Smooth muscle cell of the brain vasculature (primary cell): ENCODE results near the gene HRH1.
"Not testable (repeated sequence)": the region's sequence is repeated elsewhere in the genome, so short reads cannot be mapped to it uniquely, and the experiment has no call there.

Experiments
- DNase-seq: peaks from one replicate; pipeline ENCODE4 v3.0.0-alpha.2; 2012; ENCODE audit warnings: low read depth, low spot score

HRH1 gene

DNA sequence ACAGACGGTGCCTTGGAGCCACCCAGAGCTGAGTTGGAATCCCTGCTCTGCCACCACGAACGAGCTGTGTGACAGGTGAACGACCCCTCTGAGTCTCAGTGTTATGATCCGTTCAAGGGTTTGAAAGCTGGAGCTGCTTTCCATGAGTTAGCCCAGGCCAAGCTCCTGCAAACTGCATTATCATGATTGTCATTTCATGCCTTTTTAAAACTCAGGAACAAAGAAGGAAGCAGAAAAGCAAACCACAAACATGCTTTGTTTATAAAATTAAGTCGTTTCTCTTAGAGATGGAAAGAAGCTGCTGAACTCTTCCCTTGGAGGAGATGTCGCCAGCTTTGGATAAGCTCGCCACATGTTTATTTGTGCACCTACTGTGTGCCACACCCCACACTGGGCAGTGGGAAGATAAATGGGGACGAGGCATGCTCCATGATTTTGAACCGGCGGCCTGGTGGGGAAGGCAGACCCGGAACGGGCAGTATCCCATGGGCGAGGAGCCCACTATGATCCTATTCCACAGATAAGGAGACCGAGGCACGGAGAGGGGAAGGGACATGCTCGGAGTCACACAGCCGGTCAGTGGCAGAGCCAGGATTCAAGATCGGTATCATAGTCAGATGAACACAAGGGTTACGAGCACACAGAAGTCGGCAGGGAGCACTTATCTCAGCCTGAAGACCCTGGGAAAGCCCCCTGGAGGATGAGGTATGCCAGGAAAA is 15.9 kb downstream of the HRH1 start:
- no peak for DNase-seq

DNA sequence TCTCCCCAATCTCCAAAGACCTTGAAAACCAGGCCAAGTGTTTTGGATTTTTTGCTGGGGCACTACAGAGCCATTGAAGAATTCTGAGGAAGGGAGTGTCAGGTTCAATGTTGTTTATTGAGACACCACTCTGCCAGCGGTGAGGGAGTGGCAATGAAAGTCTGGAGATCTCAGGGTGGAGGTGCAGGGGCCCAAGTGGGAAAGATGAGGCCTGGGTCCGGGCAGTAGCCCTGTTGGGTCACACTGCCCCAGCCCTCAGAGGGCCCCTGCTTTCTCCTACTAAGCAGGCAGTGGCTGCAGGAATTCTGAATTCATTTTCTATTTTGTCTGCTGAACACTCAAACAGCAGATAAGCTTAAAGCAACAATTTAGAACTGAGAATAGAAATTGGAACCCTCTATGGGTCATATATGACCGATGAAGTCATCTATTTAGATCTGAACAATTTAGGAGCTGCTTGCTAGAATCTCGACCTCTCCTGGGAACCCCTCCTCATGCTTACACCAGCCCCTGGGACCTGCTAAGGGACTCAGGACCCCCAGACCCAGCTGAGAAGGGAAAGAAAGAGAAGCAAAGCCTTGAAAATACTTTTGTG is 17.9 kb downstream of the HRH1 start:
- DNase-seq = no peak

DNA sequence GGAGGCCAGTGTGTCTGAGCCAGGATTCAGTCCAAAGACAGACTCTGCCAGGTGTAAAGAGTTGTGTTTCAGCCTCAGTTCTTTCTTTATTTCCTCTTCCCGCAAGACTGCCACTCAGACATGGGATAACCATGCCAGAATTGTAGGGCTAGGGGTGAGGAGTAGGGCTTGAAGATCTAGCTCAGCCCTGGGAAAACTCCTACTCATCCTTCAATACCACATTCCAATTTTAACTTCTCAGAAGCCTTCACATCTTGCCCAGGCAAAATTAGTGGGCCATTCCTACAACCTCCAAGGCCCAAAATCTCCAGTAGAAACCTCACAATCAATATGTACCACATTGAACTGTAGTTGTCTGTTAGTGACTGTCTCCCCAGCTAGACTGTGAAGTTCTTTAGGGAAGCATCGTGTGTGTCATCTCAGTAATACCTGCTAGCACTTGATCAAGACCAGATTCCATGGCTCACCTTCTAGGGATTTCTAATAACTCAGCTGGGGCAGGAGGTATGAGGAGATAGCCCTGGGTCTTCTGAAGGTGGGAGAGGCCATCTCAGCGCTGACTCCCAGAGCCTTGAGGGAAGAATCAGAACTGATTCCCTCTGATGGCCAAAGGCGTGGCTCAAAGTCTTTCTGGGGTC is 19.7 kb downstream of the HRH1 start:
- no peak for DNase-seq

DNA sequence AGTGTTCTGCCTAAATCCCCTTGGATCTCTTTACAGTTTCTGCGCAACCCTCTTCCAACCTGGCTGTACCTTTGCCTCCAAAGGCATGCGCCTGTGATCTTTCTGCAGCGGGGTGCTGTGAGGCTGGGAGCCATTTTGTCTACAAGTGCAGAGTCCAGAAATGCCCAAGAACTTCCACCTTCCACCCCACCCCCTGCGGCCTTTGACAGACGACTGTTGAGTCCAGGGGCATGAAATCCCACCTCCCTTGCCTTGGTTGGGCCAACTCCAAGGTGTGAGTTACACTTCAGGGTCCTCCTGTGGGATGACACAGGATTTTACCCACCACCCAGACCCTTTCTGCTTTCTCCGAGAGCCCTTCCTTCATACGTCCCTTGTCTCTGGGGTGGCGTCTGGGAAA is 24.1 kb downstream of the HRH1 start:
- DNase-seq = no peak

GRCh38 chr3:11184328-11184969 is 30.2 kb downstream of the HRH1 start:
- not testable (repeated sequence) for DNase-seq

DNA sequence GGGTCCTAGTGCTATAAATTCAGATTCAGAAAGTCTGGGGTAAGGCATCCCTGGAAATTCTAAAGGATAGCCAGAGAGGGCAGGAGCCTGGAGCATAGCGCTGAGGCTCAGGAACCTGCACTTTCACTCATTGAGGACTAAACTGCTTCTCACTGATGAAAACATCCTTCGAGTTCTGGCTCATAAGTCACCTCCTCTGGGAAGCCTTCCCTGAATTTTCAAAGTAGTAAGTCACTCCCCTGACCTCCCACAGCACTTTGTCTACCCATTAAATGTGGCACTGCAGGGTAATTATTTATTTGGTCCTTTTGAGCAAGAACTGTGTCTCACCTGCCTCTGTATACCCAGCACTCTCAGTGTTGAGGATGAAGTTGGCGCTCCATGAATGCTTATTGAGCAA is 30.9 kb downstream of the HRH1 start:
- no peak for DNase-seq

DNA sequence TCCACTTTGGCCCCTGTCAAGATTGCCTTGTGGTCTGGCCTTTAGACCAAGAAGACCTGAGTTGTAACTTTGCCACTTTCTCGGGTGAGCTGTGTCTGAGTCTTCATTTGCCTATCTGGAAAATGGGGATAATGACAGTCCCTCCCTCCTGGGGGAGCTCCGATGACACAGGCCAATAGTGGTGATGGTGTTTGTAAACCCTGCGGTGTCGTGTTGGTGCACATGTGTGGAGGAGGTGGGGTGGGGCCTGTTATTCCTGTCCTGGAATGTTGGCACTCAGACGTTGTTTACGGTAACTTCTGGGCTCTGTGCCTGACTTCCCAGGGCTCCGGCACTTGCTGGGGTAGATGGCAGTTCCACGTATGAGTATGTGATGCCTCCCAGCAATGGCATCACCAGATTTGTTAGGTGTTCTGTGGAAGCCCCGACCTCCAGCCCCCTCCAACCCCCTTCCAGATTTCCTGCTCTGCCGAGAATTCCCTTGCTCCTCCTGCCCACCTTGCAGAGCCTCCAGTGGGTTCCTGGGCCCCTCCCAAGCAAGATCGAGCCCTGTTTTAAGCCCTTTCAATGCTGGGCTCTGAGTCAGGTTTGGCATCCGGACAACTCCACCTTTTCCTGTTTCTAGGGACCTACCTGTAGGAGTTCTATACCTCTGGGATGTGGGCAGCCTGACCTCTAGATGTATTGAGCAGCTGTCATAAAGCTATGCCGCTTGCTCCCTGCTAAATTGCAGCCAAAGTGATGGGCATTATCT is 31.4 kb downstream of the HRH1 start:
- no peak for DNase-seq

- no peak for DNase-seq
Observed at GRCh38 chr3:11186318-11186692, 32.0 kb downstream of the HRH1 start.

- DNase-seq = no peak
Observed at GRCh38 chr3:11186771-11187191, 32.5 kb downstream of the HRH1 start.

DNA sequence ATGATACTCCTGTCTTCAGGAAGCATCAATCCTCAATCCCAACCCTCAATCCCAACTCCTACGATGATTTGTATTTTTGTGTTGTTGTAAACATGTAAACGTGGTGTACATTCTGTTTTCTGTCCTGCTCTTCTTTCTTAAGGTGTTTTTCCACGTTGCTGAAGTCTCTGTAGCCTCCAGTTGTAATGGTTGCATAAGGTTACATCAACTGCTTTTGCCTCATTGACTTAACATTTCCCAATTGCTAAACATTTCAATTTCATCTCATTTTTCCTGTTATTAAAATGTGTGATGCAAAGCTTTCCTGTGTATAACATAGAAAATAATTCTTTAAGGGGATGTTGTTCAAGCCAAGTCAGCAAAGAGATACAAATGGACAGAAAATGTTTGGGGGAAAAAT is 33.4 kb downstream of the HRH1 start:
- no peak for DNase-seq

DNA sequence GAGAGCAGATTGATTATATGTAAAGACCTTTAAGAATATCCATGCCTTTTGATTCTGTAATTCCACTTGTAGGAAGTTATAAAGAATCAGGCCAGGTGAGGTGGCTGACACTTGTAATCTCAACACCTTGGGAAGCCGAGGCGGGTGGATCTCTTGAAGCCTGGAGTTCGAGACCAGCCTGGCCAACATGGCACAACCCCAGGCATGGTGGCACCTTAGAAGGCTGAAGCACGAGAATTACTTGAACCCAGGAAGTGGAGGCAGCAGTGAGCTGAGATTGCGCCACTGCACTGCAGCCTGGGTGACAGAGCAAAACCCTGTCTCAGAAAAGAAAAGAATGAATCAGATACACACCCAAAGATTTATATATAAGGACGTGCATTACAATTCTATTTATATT is 33.9 kb downstream of the HRH1 start:
- no peak for DNase-seq

DNA sequence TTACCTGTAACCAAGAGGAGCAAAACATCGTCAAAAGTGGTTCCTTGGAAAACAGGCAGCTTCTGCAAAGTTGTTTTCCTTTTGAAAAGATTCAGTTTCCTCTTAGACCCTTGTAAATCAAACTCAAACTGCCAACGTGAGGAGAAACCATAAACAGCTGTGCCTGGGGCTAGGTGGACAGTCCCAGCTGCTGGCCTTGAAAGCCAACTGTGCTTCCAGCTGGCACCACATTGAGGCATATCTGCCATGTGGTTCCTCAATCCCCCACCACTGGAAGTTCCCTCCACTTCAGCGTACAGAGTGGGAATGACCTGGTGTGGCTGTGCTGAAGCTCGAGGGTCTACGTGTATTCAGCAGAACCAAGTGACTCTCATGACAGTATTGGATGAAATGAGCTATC is 40.9 kb downstream of the HRH1 start:
- DNase-seq = no peak

GRCh38 chr3:11195721-11196332 is 41.5 kb downstream of the HRH1 start:
- no peak for DNase-seq

DNA sequence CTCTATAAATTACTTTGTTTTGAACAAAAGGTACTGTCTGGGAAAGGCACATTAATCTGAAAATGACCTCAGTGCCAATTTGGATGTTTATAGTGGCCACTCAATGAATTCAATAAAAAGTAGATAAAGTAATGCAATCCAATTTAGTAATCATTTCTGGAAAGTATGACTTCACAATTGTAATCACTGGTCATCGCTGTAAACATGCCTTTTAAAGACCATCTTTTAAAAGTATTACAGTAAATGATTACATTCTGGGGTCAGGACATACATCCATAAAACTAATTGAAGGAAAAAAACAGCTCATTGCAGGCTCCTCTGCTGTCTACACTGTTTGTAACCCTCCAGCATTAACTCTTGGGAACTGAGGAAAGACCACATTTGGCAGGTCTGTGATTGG is 43.2 kb downstream of the HRH1 start:
- no peak for DNase-seq

- no peak for DNase-seq
Observed at GRCh38 chr3:11198070-11198469, 43.8 kb downstream of the HRH1 start.

GRCh38 chr3:11198495-11198894 is 44.2 kb downstream of the HRH1 start:
- DNase-seq = no peak

DNA sequence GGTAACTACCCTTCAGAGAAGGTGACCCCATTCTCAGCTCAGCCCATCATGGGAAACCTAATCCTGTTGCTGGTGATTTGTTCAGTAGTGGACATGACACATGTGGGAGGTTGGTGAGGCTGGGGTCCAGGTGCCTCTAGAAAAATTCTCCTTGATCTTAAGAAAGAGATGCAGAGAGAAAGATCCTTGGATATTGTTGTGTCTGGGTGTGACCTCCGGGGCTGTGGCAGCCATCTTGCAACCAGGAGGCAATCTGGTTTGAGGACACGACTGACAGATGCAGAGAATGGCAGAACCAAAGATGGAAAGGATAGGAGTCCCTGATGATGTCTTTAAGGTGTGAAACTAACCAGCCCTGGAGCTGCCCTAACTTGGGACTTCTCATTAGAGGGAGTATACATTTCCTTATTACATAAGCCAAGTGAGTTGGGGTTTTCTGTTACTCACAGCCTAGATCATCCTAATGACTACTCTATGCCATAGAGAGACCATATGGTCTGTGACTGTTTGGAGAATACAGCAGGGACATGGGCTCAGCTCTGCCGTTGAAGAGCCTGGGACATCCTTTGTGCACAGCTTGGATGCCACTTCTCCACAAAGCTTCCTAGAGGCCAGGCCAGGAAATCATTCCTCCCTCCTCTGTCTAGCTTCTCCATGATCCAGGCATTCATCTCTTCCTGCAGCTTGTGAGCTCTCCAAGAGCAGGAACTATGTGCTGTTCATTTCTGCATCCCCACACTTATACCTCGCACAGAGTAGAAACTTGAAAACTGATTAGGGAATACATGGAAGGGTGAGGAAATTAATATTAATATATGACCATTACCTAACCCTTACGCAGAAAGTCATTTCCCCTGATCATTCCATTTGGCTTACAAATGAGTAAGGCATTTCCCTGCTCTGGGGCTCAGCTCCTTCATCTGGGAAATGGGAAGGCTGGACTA is 45.9 kb downstream of the HRH1 start:
- no peak for DNase-seq

GRCh38 chr3:11201251-11202019 is 47.1 kb downstream of the HRH1 start:
- no peak for DNase-seq

GRCh38 chr3:11203961-11204360 is 49.7 kb downstream of the HRH1 start:
- no peak for DNase-seq
